MM.1S (cell line): ENCODE measurements around the gene RAB38.

Experiments used
- DNase-seq: peaks from one replicate; pipeline ENCODE4 v3.0.0-alpha.2; 2015
- H2AFZ ChIP-seq: fragments of 300-600 bp; sonication (generic); 2 replicates; pipeline ENCODE4 v1.6.0; 2016; ENCODE audit warnings: antibody characterized with exemption, low read length
- H3F3A ChIP-seq: fragments of 300-600 bp; sonication (generic); 2 replicates; pipeline ENCODE4 v1.6.1; 2016; ENCODE audit warnings: mild to moderate bottlenecking, antibody characterized with exemption, low read length, moderate library complexity, mixed read lengths; ENCODE audit not compliant: insufficient read depth
- H3K27ac ChIP-seq: fragments of 300-600 bp; sonication (generic); 2 replicates; pipeline ENCODE4 v1.5.1; 2016; ENCODE audit warnings: mild to moderate bottlenecking, low read length
- H3K27me3 ChIP-seq: fragments of 300-600 bp; sonication (generic); replicated peaks from 2 replicates; pipeline ENCODE4 v1.6.0; 2016; ENCODE audit warnings: low read length; ENCODE audit not compliant: insufficient read depth
- H3K36me3 ChIP-seq: fragments of 300-600 bp; sonication (generic); replicated peaks from 2 replicates; pipeline ENCODE4 v1.6.1; 2016; ENCODE audit warnings: mild to moderate bottlenecking, low read length, mixed read lengths; ENCODE audit not compliant: insufficient read depth
- H3K4me1 ChIP-seq: fragments of 300-600 bp; sonication (generic); 2 replicates; pipeline ENCODE4 v1.6.1; 2016; ENCODE audit warnings: low read length, mixed read lengths
- H3K4me2 ChIP-seq: fragments of 300-600 bp; sonication (generic); 2 replicates; pipeline ENCODE4 v1.6.0; 2016; ENCODE audit warnings: low read depth, low read length
- H3K4me3 ChIP-seq: fragments of 300-600 bp; sonication (generic); 2 replicates; pipeline ENCODE4 v1.5.1; 2016; ENCODE audit warnings: low read length, mixed read lengths
- H3K79me2 ChIP-seq: fragments of 300-600 bp; sonication (generic); 2 replicates; pipeline ENCODE4 v1.6.1; 2016; ENCODE audit warnings: mixed run types, low read length, mixed read lengths
- H3K9ac ChIP-seq: fragments of 300-600 bp; sonication (generic); 2 replicates; pipeline ENCODE4 v1.6.1; 2016; ENCODE audit warnings: low read length, mixed read lengths
- H3K9me2 ChIP-seq: fragments of 300-600 bp; sonication (generic); replicated peaks from 2 replicates; pipeline ENCODE4 v1.6.1; 2016; ENCODE audit warnings: mild to moderate bottlenecking, low read length, mixed read lengths; ENCODE audit not compliant: insufficient read depth
- H3K9me3 ChIP-seq: fragments of 300-600 bp; sonication (generic); replicated peaks from 2 replicates; pipeline ENCODE4 v1.6.1; 2016; ENCODE audit warnings: mild to moderate bottlenecking, low read length, mixed read lengths; ENCODE audit not compliant: insufficient read depth
- H4K20me1 ChIP-seq: fragments of 300-600 bp; sonication (generic); 2 replicates; pipeline ENCODE4 v1.6.1; 2016; ENCODE audit warnings: mild to moderate bottlenecking, low read length, moderate library complexity, mixed read lengths; ENCODE audit not compliant: insufficient read depth
- CTCF ChIP-seq: fragments of 300-600 bp; sonication (generic); IDR thresholded peaks from 2 replicates; pipeline ENCODE4 v1.5.1; 2016; ENCODE audit warnings: antibody characterized with exemption, low read length, mixed read lengths
- EZH2 ChIP-seq: fragments of 300-600 bp; sonication (generic); optimal IDR thresholded peaks from 2 replicates; pipeline ENCODE3; 2017; ENCODE audit warnings: low read depth, mild to moderate bottlenecking, antibody characterized with exemption, low read length, mixed read lengths
- EZH2phosphoT487 ChIP-seq: fragments of 300-600 bp; sonication (generic); IDR thresholded peaks from 2 replicates; pipeline ENCODE4 v1.6.1; 2018; ENCODE audit warnings: antibody characterized with exemption, low read length

RAB38 gene

GRCh38 chr11:88066090-88066489 lies 109.2 kb downstream of the RAB38 start:
- Histone ChIP-seq H4K20me1 (no peaks in the 10 kb centered on the region), H3K27ac (no peak overlapping the region), H3K36me3 (no peaks in the 10 kb centered on the region), H3K9me2 (no peaks in the 10 kb centered on the region), H2AFZ (no peak overlapping the region), H3K27me3 (no peaks in the 10 kb centered on the region), H3K4me1 (no peaks in the 10 kb centered on the region), H3K9ac (no peak overlapping the region), H3K9me3 (no peaks in the 10 kb centered on the region), H3F3A (no peaks in the 10 kb centered on the region), H3K4me2 (no peak overlapping the region), H3K4me3 (no peak overlapping the region), H3K79me2 (no peaks in the 10 kb centered on the region)
- TF ChIP-seq EZH2 (no peak), EZH2phosphoT487 (no peak), CTCF (no peak)
- DNase-seq = no peak

- no peaks in the 10 kb centered on the region for H3K9me2 ChIP-seq
- no peaks in the 10 kb centered on the region for H3K27me3 ChIP-seq
- H4K20me1 ChIP-seq = no peaks in the 10 kb centered on the region
- H3K27ac ChIP-seq = no peak overlapping the region
- no peak for TF ChIP-seq EZH2
- TF ChIP-seq CTCF = no peak
- no peak for TF ChIP-seq EZH2phosphoT487
- no peak overlapping the region for H2AFZ ChIP-seq
- H3K9me3 ChIP-seq = no peaks in the 10 kb centered on the region
- no peaks in the 10 kb centered on the region for H3K4me1 ChIP-seq
- no peak overlapping the region for H3K9ac ChIP-seq
- H3K36me3 ChIP-seq = no peaks in the 10 kb centered on the region
- H3F3A ChIP-seq = no peaks in the 10 kb centered on the region
- no peak overlapping the region for H3K4me3 ChIP-seq
- H3K79me2 ChIP-seq = no peaks in the 10 kb centered on the region
- no peak overlapping the region for H3K4me2 ChIP-seq
- no peak for DNase-seq
These were observed 111.0 kb downstream of the RAB38 start for GRCh38 chr11:88064097-88064705.
